NT2/D1 (cell line): ENCODE measurements around the gene MADCAM1.

Experiments used
- YY1 ChIP-seq: IDR thresholded peaks from 2 replicates; pipeline ENCODE4 v1.6.1; 2011; ENCODE audit not compliant: insufficient read length, insufficient read depth
- ZNF274 ChIP-seq: IDR thresholded peaks from 2 replicates; pipeline ENCODE4 v1.6.1; 2011; ENCODE audit warnings: mild to moderate bottlenecking, low read depth, low read length

GRCh38 chr19:510606-511100, 14.4 kb downstream of the MADCAM1 start:
- TF ChIP-seq ZNF274 (no peak), YY1 (no peak)
